WTC11 (cell line): Measurements from ENCODE around the gene CLEC2B. TPM values are rescaled to one million over a fixed set of nuclear protein-coding genes. Genes with fewer than 3 reads are reported as not detected.
A peak's percentile ranks its signal among the peaks of the same experiment; 100 is the strongest.

Source experiments
- ATAC-seq: fragments of 200-7000 bp; cut with Tn5 transposase; 2 replicates; pipeline ENCODE4 v1.10.0; 2021; ENCODE audit warnings: mild to moderate bottlenecking, moderate library complexity
- CTCF ChIA-PET: fragments of 300-600 bp; sonication (Branson Sonifier 250); formaldehyde crosslinking; loops from one replicate; lab custom pipeline; 2021; ENCODE audit warnings: antibody characterized with exemption; lab: Charles Lee
- POLR2A ChIA-PET: fragments of 350-600 bp; sonication (Branson Sonifier 250); formaldehyde crosslinking; loops from one replicate; lab custom pipeline; 2021; ENCODE audit warnings: antibody characterized with exemption; lab: Charles Lee
- DNase-seq: peaks from one replicate; pipeline ENCODE4 v3.0.0; 2021; ENCODE audit warnings: low spot score
- H3K27ac Mint-ChIP-seq: 2 replicates; pipeline ENCODE4 v1.8.0; 2021; ENCODE audit warnings: mixed read lengths
- H3K27me3 Mint-ChIP-seq: 2 replicates; pipeline ENCODE4 v1.8.0; 2021; ENCODE audit warnings: low read depth, mild to moderate bottlenecking, moderate library complexity, mixed read lengths
- H3K36me3 Mint-ChIP-seq: 2 replicates; pipeline ENCODE4 v1.8.0; 2021; ENCODE audit warnings: mixed read lengths
- H3K4me1 Mint-ChIP-seq: 2 replicates; pipeline ENCODE4 v1.8.0; 2022; ENCODE audit warnings: mixed read lengths
- H3K4me3 Mint-ChIP-seq: 2 replicates; pipeline ENCODE4 v1.8.0; 2021; ENCODE audit warnings: mild to moderate bottlenecking, moderate library complexity, mixed read lengths
- H3K9me3 Mint-ChIP-seq: 2 replicates; pipeline ENCODE4 v1.8.0; 2021; ENCODE audit warnings: mixed read lengths
- KAT7 ChIP-seq: sonication (generic); formaldehyde crosslinking; IDR thresholded peaks from 2 replicates; pipeline ENCODE4 v1.8.1; 2023; ENCODE audit warnings: missing genetic modification reagents, mild to moderate bottlenecking, borderline replicate concordance
- MXD4 ChIP-seq: fragments of 250-450 bp; sonication (Bioruptor Pico); IDR thresholded peaks from 2 replicates; pipeline ENCODE4 v1.8.0; 2021; ENCODE audit warnings: mild to moderate bottlenecking, moderate library complexity, borderline replicate concordance
- NFYB ChIP-seq: sonication (generic); formaldehyde crosslinking; conservative IDR thresholded peaks from 2 replicates; pipeline ENCODE4 v1.8.0; 2022; ENCODE audit warnings: low read depth, missing genetic modification reagents
- RELA ChIP-seq: sonication (generic); formaldehyde crosslinking; IDR thresholded peaks from 2 replicates; pipeline ENCODE4 v1.8.1; 2022; ENCODE audit warnings: missing genetic modification reagents, mild to moderate bottlenecking, borderline replicate concordance
- ZNF121 ChIP-seq: sonication (generic); formaldehyde crosslinking; IDR thresholded peaks from 2 replicates; pipeline ENCODE4 v1.8.0; 2023; ENCODE audit warnings: missing genetic modification reagents
- ZNF219 ChIP-seq: sonication (generic); formaldehyde crosslinking; IDR thresholded peaks from 2 replicates; pipeline ENCODE4 v1.8.0; 2023; ENCODE audit warnings: missing genetic modification reagents, mild to moderate bottlenecking, borderline replicate concordance
- ZNF317 ChIP-seq: sonication (generic); formaldehyde crosslinking; IDR thresholded peaks from 2 replicates; pipeline ENCODE4 v1.8.1; 2023; ENCODE audit warnings: low read depth, mild to moderate bottlenecking, moderate library complexity, missing genetic modification reagents, borderline replicate concordance
- total RNA-seq: library from RNA; stranded (reverse); gene quantifications from 3 replicates; pipeline ENCODE4 v1.2.3, GENCODE V29; 2021
- TF ChIP-seq, protein P1 (sequence below): sonication (generic); formaldehyde crosslinking; IDR thresholded peaks from 2 replicates; pipeline ENCODE4 v1.8.1; 2022; ENCODE audit warnings: mild to moderate bottlenecking, moderate library complexity, missing genetic modification reagents
- TF ChIP-seq, protein P2 (sequence below): sonication (generic); formaldehyde crosslinking; IDR thresholded peaks from 2 replicates; pipeline ENCODE4 v1.8.1; 2023; ENCODE audit warnings: mild to moderate bottlenecking, missing genetic modification reagents, moderate library complexity
- TF ChIP-seq, protein P3 (sequence below): sonication (generic); formaldehyde crosslinking; conservative IDR thresholded peaks from 2 replicates; pipeline ENCODE4 v1.8.1; 2023; ENCODE audit warnings: mild to moderate bottlenecking, low read depth, missing genetic modification reagents, moderate library complexity
- TF ChIP-seq, protein P4 (sequence below): fragments of 200-600 bp; IDR thresholded peaks from 2 replicates; pipeline ENCODE4 v1.8.0; 2022; ENCODE audit warnings: antibody characterized with exemption
- TF ChIP-seq, protein P5 (sequence below): fragments of 250-450 bp; sonication (Bioruptor Pico); IDR thresholded peaks from 2 replicates; pipeline ENCODE4 v2.1.2; 2022; ENCODE audit warnings: mild to moderate bottlenecking, moderate library complexity
- TF ChIP-seq, protein P6 (sequence below): sonication (generic); formaldehyde crosslinking; IDR thresholded peaks from 2 replicates; pipeline ENCODE4 v1.8.1; 2022; ENCODE audit warnings: low read depth, missing genetic modification reagents, borderline replicate concordance
- TF ChIP-seq, protein P7 (sequence below): fragments of 250-450 bp; sonication (Bioruptor Pico); IDR thresholded peaks from 2 replicates; pipeline ENCODE4 v1.9.0; 2021; ENCODE audit warnings: mild to moderate bottlenecking

Gene CLEC2B
- total RNA-seq, 1 experiment from 2014 or later = 0.20 TPM

DNA sequence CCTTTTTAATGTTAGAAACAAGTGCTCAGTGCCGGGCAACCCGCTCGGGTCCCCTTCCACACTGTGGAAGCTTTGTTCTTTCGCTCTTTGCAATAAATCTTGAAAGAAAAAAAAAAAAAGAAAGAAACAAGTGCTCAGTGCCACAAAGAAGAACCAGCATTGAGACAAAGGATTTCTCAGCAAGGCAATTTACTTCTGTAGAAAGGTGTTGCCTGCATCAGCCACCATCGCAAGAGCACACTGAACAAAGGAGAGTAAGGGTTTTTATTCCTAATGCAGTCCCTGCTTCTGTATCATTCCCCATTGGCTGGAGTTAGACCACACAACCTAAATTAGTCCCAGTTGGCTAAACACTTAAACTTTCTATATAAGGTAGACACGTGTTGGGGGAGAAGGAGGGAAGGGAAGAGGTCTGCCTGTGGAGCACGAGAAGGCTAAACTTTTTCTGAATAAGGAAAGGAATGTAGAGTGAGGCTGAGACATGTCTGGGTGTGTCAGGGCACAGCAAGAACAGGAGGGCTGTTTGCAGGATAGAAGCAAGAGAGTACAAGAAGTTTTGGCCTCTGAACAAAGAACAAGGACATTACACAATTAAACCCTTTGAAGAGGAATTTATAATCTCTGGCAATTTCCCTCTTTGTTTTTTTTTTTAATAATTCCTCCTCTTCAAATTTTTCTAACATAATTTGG lies 33.5 kb upstream of the CLEC2B start:
- DNase-seq (no peak), ATAC-seq (no peak)
- ChIA-PET POLR2A (no interaction called here), CTCF (no interaction called here)
- Mint-ChIP-seq H3K27me3 (no peaks in the 10 kb centered on the region), H3K4me1 (peaks cover 35% of the 10 kb centered on the region), H3K4me3 (peak overlapping the region; percentile 45), H3K36me3 (peaks cover 57% of the 10 kb centered on the region), H3K9me3 (peaks cover 49% of the 10 kb centered on the region), H3K27ac (no peak overlapping the region)
- TF ChIP-seq ZNF121 = no peak
- TF ChIP-seq, protein P1, sequence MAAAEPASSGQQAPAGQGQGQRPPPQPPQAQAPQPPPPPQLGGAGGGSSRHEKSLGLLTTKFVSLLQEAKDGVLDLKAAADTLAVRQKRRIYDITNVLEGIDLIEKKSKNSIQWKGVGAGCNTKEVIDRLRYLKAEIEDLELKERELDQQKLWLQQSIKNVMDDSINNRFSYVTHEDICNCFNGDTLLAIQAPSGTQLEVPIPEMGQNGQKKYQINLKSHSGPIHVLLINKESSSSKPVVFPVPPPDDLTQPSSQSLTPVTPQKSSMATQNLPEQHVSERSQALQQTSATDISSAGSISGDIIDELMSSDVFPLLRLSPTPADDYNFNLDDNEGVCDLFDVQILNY (CRISPR knock-in tag) = no peak
- TF ChIP-seq, protein P2, sequence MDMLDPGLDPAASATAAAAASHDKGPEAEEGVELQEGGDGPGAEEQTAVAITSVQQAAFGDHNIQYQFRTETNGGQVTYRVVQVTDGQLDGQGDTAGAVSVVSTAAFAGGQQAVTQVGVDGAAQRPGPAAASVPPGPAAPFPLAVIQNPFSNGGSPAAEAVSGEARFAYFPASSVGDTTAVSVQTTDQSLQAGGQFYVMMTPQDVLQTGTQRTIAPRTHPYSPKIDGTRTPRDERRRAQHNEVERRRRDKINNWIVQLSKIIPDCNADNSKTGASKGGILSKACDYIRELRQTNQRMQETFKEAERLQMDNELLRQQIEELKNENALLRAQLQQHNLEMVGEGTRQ (CRISPR knock-in tag) = no peak
- TF ChIP-seq, protein P3, sequence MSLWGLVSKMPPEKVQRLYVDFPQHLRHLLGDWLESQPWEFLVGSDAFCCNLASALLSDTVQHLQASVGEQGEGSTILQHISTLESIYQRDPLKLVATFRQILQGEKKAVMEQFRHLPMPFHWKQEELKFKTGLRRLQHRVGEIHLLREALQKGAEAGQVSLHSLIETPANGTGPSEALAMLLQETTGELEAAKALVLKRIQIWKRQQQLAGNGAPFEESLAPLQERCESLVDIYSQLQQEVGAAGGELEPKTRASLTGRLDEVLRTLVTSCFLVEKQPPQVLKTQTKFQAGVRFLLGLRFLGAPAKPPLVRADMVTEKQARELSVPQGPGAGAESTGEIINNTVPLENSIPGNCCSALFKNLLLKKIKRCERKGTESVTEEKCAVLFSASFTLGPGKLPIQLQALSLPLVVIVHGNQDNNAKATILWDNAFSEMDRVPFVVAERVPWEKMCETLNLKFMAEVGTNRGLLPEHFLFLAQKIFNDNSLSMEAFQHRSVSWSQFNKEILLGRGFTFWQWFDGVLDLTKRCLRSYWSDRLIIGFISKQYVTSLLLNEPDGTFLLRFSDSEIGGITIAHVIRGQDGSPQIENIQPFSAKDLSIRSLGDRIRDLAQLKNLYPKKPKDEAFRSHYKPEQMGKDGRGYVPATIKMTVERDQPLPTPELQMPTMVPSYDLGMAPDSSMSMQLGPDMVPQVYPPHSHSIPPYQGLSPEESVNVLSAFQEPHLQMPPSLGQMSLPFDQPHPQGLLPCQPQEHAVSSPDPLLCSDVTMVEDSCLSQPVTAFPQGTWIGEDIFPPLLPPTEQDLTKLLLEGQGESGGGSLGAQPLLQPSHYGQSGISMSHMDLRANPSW = no peak
- no peak for TF ChIP-seq ZNF219

DNA sequence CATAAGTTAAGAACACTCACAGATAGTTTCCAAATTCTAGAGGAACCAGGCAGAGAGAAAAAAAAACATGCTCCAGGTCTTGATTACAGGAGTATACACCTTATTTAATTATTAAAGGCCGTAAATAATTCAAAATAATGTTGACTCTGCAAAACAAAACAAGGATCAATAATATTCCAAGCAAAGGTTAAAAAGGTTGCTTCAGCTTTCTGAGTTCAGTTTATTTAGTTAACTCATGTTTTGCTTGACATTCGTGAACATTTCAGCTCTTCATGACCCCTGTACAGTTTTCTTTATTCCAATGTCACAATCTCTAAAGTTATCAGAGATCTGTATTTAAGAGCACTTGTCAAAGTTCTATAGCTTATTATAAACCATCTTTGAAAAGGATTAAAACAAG lies 31.8 kb upstream of the CLEC2B start:
- peaks cover 45% of the 10 kb centered on the region for H3K9me3 Mint-ChIP-seq
- POLR2A ChIA-PET = no interaction called here
- peaks cover 27% of the 10 kb centered on the region for H3K4me1 Mint-ChIP-seq
- CTCF ChIA-PET = no interaction called here
- 0 out of 2 replicates have a peak overlapping the region, but pooled peaks have one; percentile 35 for H3K27ac Mint-ChIP-seq
- no peak for ATAC-seq
- TF ChIP-seq NFYB (CRISPR knock-in tag) = no peak
- TF ChIP-seq, all 79 proteins: peak for 0
- Mint-ChIP-seq H3K36me3 (peaks cover 51% of the 10 kb centered on the region), H3K27me3 (no peaks in the 10 kb centered on the region), H3K4me3 (no peak overlapping the region; the same call in 1 of the 2 replicates)
- DNase-seq = no peak

DNA sequence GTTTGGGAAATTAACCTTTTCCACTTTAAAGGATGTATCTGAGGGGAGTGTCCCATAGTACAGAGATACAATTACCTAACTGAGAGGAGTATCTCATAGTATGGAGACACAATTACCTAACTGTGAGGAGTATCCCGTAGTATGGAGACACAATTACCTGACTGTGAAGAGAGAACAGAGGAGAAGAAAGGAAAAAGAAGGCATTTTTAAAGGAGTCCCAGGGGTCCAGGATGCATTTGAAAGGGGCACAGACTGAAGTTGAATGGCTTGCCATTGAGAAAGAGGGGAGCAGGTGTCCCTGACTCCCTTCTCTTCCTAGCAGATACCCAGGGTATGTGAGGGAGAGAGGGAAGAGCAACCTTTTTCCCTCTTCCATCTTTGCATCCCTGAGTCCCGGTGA lies 30.1 kb upstream of the CLEC2B start:
- H3K36me3 Mint-ChIP-seq = peaks cover 37% of the 10 kb centered on the region
- TF ChIP-seq, protein P4, sequence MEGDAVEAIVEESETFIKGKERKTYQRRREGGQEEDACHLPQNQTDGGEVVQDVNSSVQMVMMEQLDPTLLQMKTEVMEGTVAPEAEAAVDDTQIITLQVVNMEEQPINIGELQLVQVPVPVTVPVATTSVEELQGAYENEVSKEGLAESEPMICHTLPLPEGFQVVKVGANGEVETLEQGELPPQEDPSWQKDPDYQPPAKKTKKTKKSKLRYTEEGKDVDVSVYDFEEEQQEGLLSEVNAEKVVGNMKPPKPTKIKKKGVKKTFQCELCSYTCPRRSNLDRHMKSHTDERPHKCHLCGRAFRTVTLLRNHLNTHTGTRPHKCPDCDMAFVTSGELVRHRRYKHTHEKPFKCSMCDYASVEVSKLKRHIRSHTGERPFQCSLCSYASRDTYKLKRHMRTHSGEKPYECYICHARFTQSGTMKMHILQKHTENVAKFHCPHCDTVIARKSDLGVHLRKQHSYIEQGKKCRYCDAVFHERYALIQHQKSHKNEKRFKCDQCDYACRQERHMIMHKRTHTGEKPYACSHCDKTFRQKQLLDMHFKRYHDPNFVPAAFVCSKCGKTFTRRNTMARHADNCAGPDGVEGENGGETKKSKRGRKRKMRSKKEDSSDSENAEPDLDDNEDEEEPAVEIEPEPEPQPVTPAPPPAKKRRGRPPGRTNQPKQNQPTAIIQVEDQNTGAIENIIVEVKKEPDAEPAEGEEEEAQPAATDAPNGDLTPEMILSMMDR = no peak
- no peak for TF ChIP-seq KAT7
- no peak for TF ChIP-seq MXD4 (CRISPR knock-in tag)
- TF ChIP-seq, protein P5, sequence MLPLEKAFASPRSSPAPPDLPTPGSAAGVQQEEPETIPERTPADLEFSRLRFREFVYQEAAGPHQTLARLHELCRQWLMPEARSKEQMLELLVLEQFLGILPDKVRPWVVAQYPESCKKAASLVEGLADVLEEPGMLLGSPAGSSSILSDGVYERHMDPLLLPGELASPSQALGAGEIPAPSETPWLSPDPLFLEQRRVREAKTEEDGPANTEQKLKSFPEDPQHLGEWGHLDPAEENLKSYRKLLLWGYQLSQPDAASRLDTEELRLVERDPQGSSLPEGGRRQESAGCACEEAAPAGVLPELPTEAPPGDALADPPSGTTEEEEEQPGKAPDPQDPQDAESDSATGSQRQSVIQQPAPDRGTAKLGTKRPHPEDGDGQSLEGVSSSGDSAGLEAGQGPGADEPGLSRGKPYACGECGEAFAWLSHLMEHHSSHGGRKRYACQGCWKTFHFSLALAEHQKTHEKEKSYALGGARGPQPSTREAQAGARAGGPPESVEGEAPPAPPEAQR = 0 out of 2 replicates have a peak, but pooled peaks have one; percentile 32
- TF ChIP-seq, protein P6, sequence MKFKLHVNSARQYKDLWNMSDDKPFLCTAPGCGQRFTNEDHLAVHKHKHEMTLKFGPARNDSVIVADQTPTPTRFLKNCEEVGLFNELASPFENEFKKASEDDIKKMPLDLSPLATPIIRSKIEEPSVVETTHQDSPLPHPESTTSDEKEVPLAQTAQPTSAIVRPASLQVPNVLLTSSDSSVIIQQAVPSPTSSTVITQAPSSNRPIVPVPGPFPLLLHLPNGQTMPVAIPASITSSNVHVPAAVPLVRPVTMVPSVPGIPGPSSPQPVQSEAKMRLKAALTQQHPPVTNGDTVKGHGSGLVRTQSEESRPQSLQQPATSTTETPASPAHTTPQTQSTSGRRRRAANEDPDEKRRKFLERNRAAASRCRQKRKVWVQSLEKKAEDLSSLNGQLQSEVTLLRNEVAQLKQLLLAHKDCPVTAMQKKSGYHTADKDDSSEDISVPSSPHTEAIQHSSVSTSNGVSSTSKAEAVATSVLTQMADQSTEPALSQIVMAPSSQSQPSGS (CRISPR knock-in tag) = no peak
- TF ChIP-seq, protein P7, sequence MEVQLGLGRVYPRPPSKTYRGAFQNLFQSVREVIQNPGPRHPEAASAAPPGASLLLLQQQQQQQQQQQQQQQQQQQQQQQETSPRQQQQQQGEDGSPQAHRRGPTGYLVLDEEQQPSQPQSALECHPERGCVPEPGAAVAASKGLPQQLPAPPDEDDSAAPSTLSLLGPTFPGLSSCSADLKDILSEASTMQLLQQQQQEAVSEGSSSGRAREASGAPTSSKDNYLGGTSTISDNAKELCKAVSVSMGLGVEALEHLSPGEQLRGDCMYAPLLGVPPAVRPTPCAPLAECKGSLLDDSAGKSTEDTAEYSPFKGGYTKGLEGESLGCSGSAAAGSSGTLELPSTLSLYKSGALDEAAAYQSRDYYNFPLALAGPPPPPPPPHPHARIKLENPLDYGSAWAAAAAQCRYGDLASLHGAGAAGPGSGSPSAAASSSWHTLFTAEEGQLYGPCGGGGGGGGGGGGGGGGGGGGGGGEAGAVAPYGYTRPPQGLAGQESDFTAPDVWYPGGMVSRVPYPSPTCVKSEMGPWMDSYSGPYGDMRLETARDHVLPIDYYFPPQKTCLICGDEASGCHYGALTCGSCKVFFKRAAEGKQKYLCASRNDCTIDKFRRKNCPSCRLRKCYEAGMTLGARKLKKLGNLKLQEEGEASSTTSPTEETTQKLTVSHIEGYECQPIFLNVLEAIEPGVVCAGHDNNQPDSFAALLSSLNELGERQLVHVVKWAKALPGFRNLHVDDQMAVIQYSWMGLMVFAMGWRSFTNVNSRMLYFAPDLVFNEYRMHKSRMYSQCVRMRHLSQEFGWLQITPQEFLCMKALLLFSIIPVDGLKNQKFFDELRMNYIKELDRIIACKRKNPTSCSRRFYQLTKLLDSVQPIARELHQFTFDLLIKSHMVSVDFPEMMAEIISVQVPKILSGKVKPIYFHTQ (CRISPR knock-in tag) = no peak
- no peak for TF ChIP-seq RELA (CRISPR knock-in tag)
- no peak for TF ChIP-seq ZNF317
- TF ChIP-seq, all 79 proteins: peak for 1
- H3K27me3 Mint-ChIP-seq = no peaks in the 10 kb centered on the region
- CTCF ChIA-PET = no interaction called here
- POLR2A ChIA-PET = no interaction called here
- peaks cover 32% of the 10 kb centered on the region for H3K9me3 Mint-ChIP-seq
- ATAC-seq (peak; percentile 66), DNase-seq (no peak)
- H3K27ac Mint-ChIP-seq = no peak overlapping the region
- no peak overlapping the region for H3K4me3 Mint-ChIP-seq
- H3K4me1 Mint-ChIP-seq = peaks cover 24% of the 10 kb centered on the region
